NCI-H187 treated with DMSO at 0.1 percent for 48 hours (cell line): ENCODE results near the gene GRIK2.

ENCODE experiments used
- DNase-seq: peaks from one replicate; lab custom pipeline; 2025; lab: John Stamatoyannopoulos, UW

Gene GRIK2

GRCh38 chr6:101539510-101540245 is 146.2 kb downstream of the GRIK2 start:
- no peak for DNase-seq

- no peak for DNase-seq
Observed at GRCh38 chr6:101541894-101542293, 148.4 kb downstream of the GRIK2 start.

- no peak for DNase-seq
Observed at GRCh38 chr6:101543796-101544195, 150.3 kb downstream of the GRIK2 start.

- DNase-seq: no peak
Observed at GRCh38 chr6:101544286-101544685, 150.8 kb downstream of the GRIK2 start.

- no peak for DNase-seq
Observed at GRCh38 chr6:101545191-101545590, 151.7 kb downstream of the GRIK2 start.

GRCh38 chr6:101550451-101550850 is 156.9 kb downstream of the GRIK2 start:
- DNase-seq: no peak

GRCh38 chr6:101554231-101554630 is 160.7 kb downstream of the GRIK2 start:
- DNase-seq: no peak

GRCh38 chr6:101558712-101559111 is 165.2 kb downstream of the GRIK2 start:
- DNase-seq: no peak

GRCh38 chr6:101572627-101573026 is 179.1 kb downstream of the GRIK2 start:
- DNase-seq: no peak

- no peak for DNase-seq
Observed at GRCh38 chr6:101577091-101577490, 183.6 kb downstream of the GRIK2 start.

GRCh38 chr6:101578306-101578705 is 184.8 kb downstream of the GRIK2 start:
- DNase-seq: no peak

GRCh38 chr6:101582792-101583191 is 189.3 kb downstream of the GRIK2 start:
- no peak for DNase-seq

- DNase-seq: no peak
Observed at GRCh38 chr6:101585501-101585900, 192.0 kb downstream of the GRIK2 start.

- no peak for DNase-seq
Observed at GRCh38 chr6:101588343-101588742, 194.8 kb downstream of the GRIK2 start.

GRCh38 chr6:101595276-101595675 is 201.8 kb downstream of the GRIK2 start:
- no peak for DNase-seq

GRCh38 chr6:101597693-101598092 is 204.2 kb downstream of the GRIK2 start:
- DNase-seq: no peak

GRCh38 chr6:101605426-101605825 is 211.9 kb downstream of the GRIK2 start:
- no peak for DNase-seq

- DNase-seq: no peak
Observed at GRCh38 chr6:101605874-101606273, 212.4 kb downstream of the GRIK2 start.

GRCh38 chr6:101607111-101607690 is 213.7 kb downstream of the GRIK2 start:
- DNase-seq: no peak

- no peak for DNase-seq
Observed at GRCh38 chr6:101608703-101609102, 215.2 kb downstream of the GRIK2 start.

- DNase-seq: no peak
Observed at GRCh38 chr6:101613556-101613955, 220.0 kb downstream of the GRIK2 start.

- no peak for DNase-seq
Observed at GRCh38 chr6:101614774-101615173, 221.3 kb downstream of the GRIK2 start.

GRCh38 chr6:101626269-101626668 is 232.8 kb downstream of the GRIK2 start:
- peak; percentile 78 for DNase-seq

GRCh38 chr6:101630941-101631340 is 237.4 kb downstream of the GRIK2 start:
- no peak for DNase-seq
